Bronchial epithelial cell (primary cell): ENCODE data around the gene ETNK2. TPM values are rescaled to one million over a fixed set of nuclear protein-coding genes. Genes with fewer than 3 reads are reported as not detected.
A peak's percentile ranks its signal among the peaks of the same experiment; 100 is the strongest.

Source experiments
- DNase-seq: peaks from one replicate; pipeline ENCODE4 v3.0.0-alpha.2; 2010; ENCODE audit warnings: low read depth
- FAIRE-seq: peaks from 2 replicates; lab custom pipeline; 2011; peaks lifted over from hg19 to GRCh38; lab: Jason Lieb, UNC
- H3K27me3 ChIP-seq: 2 replicates; pipeline ENCODE4 v1.5.1; 2011; ENCODE audit warnings: low read length; ENCODE audit not compliant: control insufficient read depth, insufficient read depth
- H3K36me3 ChIP-seq: 2 replicates; pipeline ENCODE4 v1.5.1; 2011; ENCODE audit warnings: low read length; ENCODE audit not compliant: control insufficient read depth, insufficient read depth
- H3K4me3 ChIP-seq: 2 replicates; pipeline ENCODE4 v1.5.1; 2011; ENCODE audit warnings: mild to moderate bottlenecking, low read depth, low read length, control low read depth
- CTCF ChIP-seq: IDR thresholded peaks from 2 replicates; pipeline ENCODE4 v1.5.1; 2011; ENCODE audit warnings: mild to moderate bottlenecking, moderate library complexity, low read length, control low read depth, inconsistent platforms; ENCODE audit not compliant: insufficient read depth, severe bottlenecking
- total RNA-seq: library from RNA; depleted of rRNA; stranded (reverse); fragments of >200 nt; gene quantifications from 2 replicates; pipeline ENCODE4 v1.2.1, GENCODE V29; 2014

ETNK2 gene
- total RNA-seq, 1 donor from 2014 or later, result 58.7 TPM

- Histone ChIP-seq H3K27me3 (no peaks in the 10 kb centered on the region), H3K4me3 (no peak within 1 kb of the TSS), H3K36me3 (no peaks in the 10 kb centered on the region)
- DNase-seq (no peak), FAIRE-seq (no peak)
- no peak for TF ChIP-seq CTCF
Observed at GRCh38 chr1:204196068-204196795, 44.4 kb upstream of the ETNK2 start, which contains the start of gene KISS1. TSS of gene KISS1 (minus strand) at chr1:204196491. CDS start at chr1:204192876, 3,615 bp downstream.

GRCh38 chr1:204194771-204195170 lies 42.9 kb upstream of the ETNK2 start:
- Histone ChIP-seq H3K36me3 (no peaks in the 10 kb centered on the region), H3K4me3 (no peak overlapping the region), H3K27me3 (no peaks in the 10 kb centered on the region)
- TF ChIP-seq CTCF, result no peak
- FAIRE-seq (no peak), DNase-seq (no peak)

GRCh38 chr1:204194080-204194479 lies 42.2 kb upstream of the ETNK2 start:
- DNase-seq, result no peak
- TF ChIP-seq CTCF, result no peak
- no peak overlapping the region for H3K4me3 ChIP-seq
- no peaks in the 10 kb centered on the region for H3K27me3 ChIP-seq
- no peak for FAIRE-seq
- H3K36me3 ChIP-seq, result no peaks in the 10 kb centered on the region

- peak; percentile 49 for DNase-seq
- Histone ChIP-seq H3K36me3 (no peaks in the 10 kb centered on the region), H3K4me3 (no peak overlapping the region), H3K27me3 (no peaks in the 10 kb centered on the region)
- TF ChIP-seq CTCF, result no peak
- peak; percentile 7 for FAIRE-seq
Observed at GRCh38 chr1:204192589-204193352, 40.9 kb upstream of the ETNK2 start.

- TF ChIP-seq CTCF, result no peak
- no peaks in the 10 kb centered on the region for H3K36me3 ChIP-seq
- no peak for FAIRE-seq
- no peaks in the 10 kb centered on the region for H3K27me3 ChIP-seq
- DNase-seq, result no peak
- H3K4me3 ChIP-seq, result no peak overlapping the region
Observed at GRCh38 chr1:204192046-204192445, 40.2 kb upstream of the ETNK2 start.
